NOMO-1 (cell line): ENCODE results near the gene CNPY2.
"Not testable (repeated sequence)": the region's sequence is repeated elsewhere in the genome, so short reads cannot be mapped to it uniquely, and the experiment has no call there.

Experiments
- DNase-seq, 2 experiments: peaks; one replicate each; lab custom pipeline; 2025; ENCODE audit not compliant: unreplicated experiment in 2 of 2; lab: John Stamatoyannopoulos, UW

CNPY2 gene

GRCh38 chr12:56315622-56316473, at the start of gene CNPY2:
TSS of gene CNPY2 (minus strand) at chr12:56315988. CDS start at chr12:56315217, 771 bp downstream.
- peak; percentile 91 to 97 for DNase-seq

GRCh38 chr12:56362130-56363059, 46.6 kb upstream of the CNPY2 start, which contains the start of gene APOF:
TSS of gene APOF (minus strand) at chr12:56362857. CDS start at chr12:56362745, 112 bp downstream.
- DNase-seq: no peak

GRCh38 chr12:56361487-56362129, 45.8 kb upstream of the CNPY2 start:
- DNase-seq: no peak

- peak; percentile 99 to 100 for DNase-seq
Measured at GRCh38 chr12:56359851-56360767, 44.3 kb upstream of the CNPY2 start, which contains the start of gene STAT2. TSS of gene STAT2 (minus strand) at chr12:56360107. CDS start at chr12:56356571, 3,536 bp downstream.

- DNase-seq: peak; percentile 68 to 80
Measured at GRCh38 chr12:56358836-56359532, 43.2 kb upstream of the CNPY2 start.

GRCh38 chr12:56351325-56351724, 35.5 kb upstream of the CNPY2 start:
- no peak for DNase-seq

GRCh38 chr12:56350662-56351061, 34.9 kb upstream of the CNPY2 start:
- no peak for DNase-seq

- no peak for DNase-seq
Measured at GRCh38 chr12:56348776-56349175, 33.0 kb upstream of the CNPY2 start.

- DNase-seq: not testable (repeated sequence)
Measured at GRCh38 chr12:56347255-56347654, 31.5 kb upstream of the CNPY2 start.

- DNase-seq: no peak
Measured at GRCh38 chr12:56346675-56347074, 30.9 kb upstream of the CNPY2 start.

- not testable (repeated sequence) for DNase-seq
Measured at GRCh38 chr12:56342290-56342689, 26.5 kb upstream of the CNPY2 start.

GRCh38 chr12:56341616-56342015, 25.8 kb upstream of the CNPY2 start:
- no peak for DNase-seq

- DNase-seq: no peak
Measured at GRCh38 chr12:56339158-56339422, 23.3 kb upstream of the CNPY2 start.

- peak; percentile 23 to 56 for DNase-seq
Measured at GRCh38 chr12:56338308-56339157, 22.7 kb upstream of the CNPY2 start, which contains the start of gene IL23A. TSS of gene IL23A (plus strand) at chr12:56338884. CDS start at chr12:56339045, 161 bp downstream.

- peak; percentile 13 for DNase-seq
Measured at GRCh38 chr12:56337753-56338251, 22.0 kb upstream of the CNPY2 start.

GRCh38 chr12:56336361-56337167, 20.8 kb upstream of the CNPY2 start:
- DNase-seq: peak; percentile 85

GRCh38 chr12:56335527-56335926, 19.7 kb upstream of the CNPY2 start:
- not testable (repeated sequence) for DNase-seq
